ENCODE measurements around the gene ROBO1.

The ROBO1 gene

DNA sequence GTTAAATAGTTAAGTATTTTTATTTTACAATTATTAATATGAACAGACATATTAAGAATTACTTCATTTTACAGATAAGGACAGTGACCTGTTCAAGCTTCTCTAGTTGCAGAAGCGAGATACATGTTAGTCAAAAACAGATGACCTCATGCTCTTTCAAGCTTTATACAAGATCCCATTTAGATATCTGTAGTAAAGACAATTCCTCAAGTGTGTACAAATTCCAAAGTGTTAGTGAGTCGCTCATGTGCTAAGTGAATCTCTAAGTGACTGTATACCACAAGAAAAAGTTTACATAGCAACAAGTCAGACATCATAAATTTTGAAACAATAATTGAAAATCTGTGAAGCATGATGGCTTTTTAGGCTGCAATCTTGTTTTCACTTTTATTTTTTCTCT is 293.8 kb downstream of the ROBO1 start:
- Histone ChIP-seq H3K4me3 (ENCODE audit: low read depth in 1 of 2, low read length in 2 of 2) (no peak overlapping the region), H3K27me3 (ENCODE audit: insufficient read depth, low read length, poor library complexity) (no peaks in the 10 kb centered on the region), H3K9me3 (ENCODE audit: insufficient read depth, low read length, severe bottlenecking) (no peaks in the 10 kb centered on the region), H3K36me3 (ENCODE audit: insufficient read depth, low read length) (no peaks in the 10 kb centered on the region), H2AFZ (ENCODE audit: low read depth, low read length) (no peak overlapping the region), H4K20me1 (ENCODE audit: insufficient read depth, low read length) (no peaks in the 10 kb centered on the region), H3K4me2 (ENCODE audit: insufficient read depth, low read length) (no peak overlapping the region), H3K27ac (ENCODE audit: low read length) (no peak overlapping the region), H3K9ac (ENCODE audit: low read depth, low read length) (no peak overlapping the region), H3K79me2 (ENCODE audit: insufficient read depth, low read length) (no peaks in the 10 kb centered on the region), H3K4me1 (ENCODE audit: insufficient read depth, low read length) (no peaks in the 10 kb centered on the region)
- no peak for DNase-seq
- TF ChIP-seq EZH2 (IDR thresholded peaks at IDR 0.05; ENCODE audit: borderline replicate concordance, low read depth, low read length, severe bottlenecking) = no peak
- TF ChIP-seq, protein P1, sequence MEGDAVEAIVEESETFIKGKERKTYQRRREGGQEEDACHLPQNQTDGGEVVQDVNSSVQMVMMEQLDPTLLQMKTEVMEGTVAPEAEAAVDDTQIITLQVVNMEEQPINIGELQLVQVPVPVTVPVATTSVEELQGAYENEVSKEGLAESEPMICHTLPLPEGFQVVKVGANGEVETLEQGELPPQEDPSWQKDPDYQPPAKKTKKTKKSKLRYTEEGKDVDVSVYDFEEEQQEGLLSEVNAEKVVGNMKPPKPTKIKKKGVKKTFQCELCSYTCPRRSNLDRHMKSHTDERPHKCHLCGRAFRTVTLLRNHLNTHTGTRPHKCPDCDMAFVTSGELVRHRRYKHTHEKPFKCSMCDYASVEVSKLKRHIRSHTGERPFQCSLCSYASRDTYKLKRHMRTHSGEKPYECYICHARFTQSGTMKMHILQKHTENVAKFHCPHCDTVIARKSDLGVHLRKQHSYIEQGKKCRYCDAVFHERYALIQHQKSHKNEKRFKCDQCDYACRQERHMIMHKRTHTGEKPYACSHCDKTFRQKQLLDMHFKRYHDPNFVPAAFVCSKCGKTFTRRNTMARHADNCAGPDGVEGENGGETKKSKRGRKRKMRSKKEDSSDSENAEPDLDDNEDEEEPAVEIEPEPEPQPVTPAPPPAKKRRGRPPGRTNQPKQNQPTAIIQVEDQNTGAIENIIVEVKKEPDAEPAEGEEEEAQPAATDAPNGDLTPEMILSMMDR (IDR thresholded peaks at IDR 0.05; ENCODE audit: borderline replicate concordance, extremely low read depth, low read length, poor library complexity, severe bottlenecking) = no peak
- no peak for ATAC-seq (ENCODE audit: insufficient read depth, low read depth)

- no peak overlapping the region for H3K27ac ChIP-seq (ENCODE audit: low read length)
- no peak overlapping the region for H2AFZ ChIP-seq (ENCODE audit: low read depth, low read length)
- no peaks in the 10 kb centered on the region for H3K36me3 ChIP-seq (ENCODE audit: insufficient read depth, low read length)
- no peaks in the 10 kb centered on the region for H4K20me1 ChIP-seq (ENCODE audit: insufficient read depth, low read length)
- no peaks in the 10 kb centered on the region for H3K9me3 ChIP-seq (ENCODE audit: insufficient read depth, low read length, severe bottlenecking)
- H3K4me3 ChIP-seq (ENCODE audit: low read depth in 1 of 2, low read length in 2 of 2) = no peak overlapping the region
- ATAC-seq (ENCODE audit: insufficient read depth, low read depth) (no peak), DNase-seq (no peak)
- H3K27me3 ChIP-seq (ENCODE audit: insufficient read depth, low read length, poor library complexity) = no peaks in the 10 kb centered on the region
- TF ChIP-seq EZH2 (IDR thresholded peaks at IDR 0.05; ENCODE audit: borderline replicate concordance, low read depth, low read length, severe bottlenecking) = no peak
- TF ChIP-seq, protein P1 (IDR thresholded peaks at IDR 0.05; ENCODE audit: borderline replicate concordance, extremely low read depth, low read length, poor library complexity, severe bottlenecking) = no peak
- H3K4me1 ChIP-seq (ENCODE audit: insufficient read depth, low read length) = no peaks in the 10 kb centered on the region
- no peak overlapping the region for H3K4me2 ChIP-seq (ENCODE audit: insufficient read depth, low read length)
- no peaks in the 10 kb centered on the region for H3K79me2 ChIP-seq (ENCODE audit: insufficient read depth, low read length)
- H3K9ac ChIP-seq (ENCODE audit: low read depth, low read length) = no peak overlapping the region
Measured at GRCh38 chr3:79467721-79468120, 300.1 kb downstream of the ROBO1 start.

GRCh38 chr3:79461129-79461792 is 306.5 kb downstream of the ROBO1 start:
- TF ChIP-seq EZH2 (IDR thresholded peaks at IDR 0.05; ENCODE audit: borderline replicate concordance, low read depth, low read length, severe bottlenecking) = no peak
- TF ChIP-seq, protein P1 (IDR thresholded peaks at IDR 0.05; ENCODE audit: borderline replicate concordance, extremely low read depth, low read length, poor library complexity, severe bottlenecking) = no peak
- no peak for DNase-seq

More at GRCh38 chr3:79461129-79461792, 306.5 kb downstream of the ROBO1 start:
- Histone ChIP-seq H3K27ac (ENCODE audit: low read length) (no peak overlapping the region), H2AFZ (ENCODE audit: low read depth, low read length) (no peak overlapping the region), H3K4me2 (ENCODE audit: insufficient read depth, low read length) (no peak overlapping the region), H3K79me2 (ENCODE audit: insufficient read depth, low read length) (no peaks in the 10 kb centered on the region), H3K4me3 (ENCODE audit: low read depth in 1 of 2, low read length in 2 of 2) (no peak overlapping the region), H3K36me3 (ENCODE audit: insufficient read depth, low read length) (no peaks in the 10 kb centered on the region), H3K9me3 (ENCODE audit: insufficient read depth, low read length, severe bottlenecking) (no peaks in the 10 kb centered on the region), H3K27me3 (ENCODE audit: insufficient read depth, low read length, poor library complexity) (no peaks in the 10 kb centered on the region), H3K9ac (ENCODE audit: low read depth, low read length) (no peak overlapping the region), H3K4me1 (ENCODE audit: insufficient read depth, low read length) (no peaks in the 10 kb centered on the region), H4K20me1 (ENCODE audit: insufficient read depth, low read length) (no peaks in the 10 kb centered on the region)
- no peak for ATAC-seq (ENCODE audit: insufficient read depth, low read depth)
